Kidney (tissue), 14 donors: ENCODE measurements around the gene MAGEB2. TPM values are rescaled to one million over a fixed set of nuclear protein-coding genes. Genes with fewer than 3 reads are reported as not detected.
A peak's percentile ranks its signal among the peaks of the same experiment; 100 is the strongest.

Source experiments
- DNase-seq, 5 donors: peaks; one replicate each; pipeline ENCODE4 v3.0.0-alpha.2; 2013 to 2020
- FAIRE-seq: peaks from 2 replicates; lab custom pipeline; 2012; peaks lifted over from hg19 to GRCh38; lab: Jason Lieb, UNC
- H3K27ac ChIP-seq, 2 donors: one replicate each; pipeline ENCODE4 v1.7.0; 2013; ENCODE audit warnings: low read depth in 2 of 2, low read length in 2 of 2, inconsistent platforms in 1 of 2
- H3K27me3 ChIP-seq: one replicate; pipeline ENCODE4 v1.7.1; 2013; ENCODE audit warnings: low read length, inconsistent platforms; ENCODE audit not compliant: control insufficient read depth, insufficient read depth
- H3K36me3 ChIP-seq, 3 donors: one replicate each; pipeline versions ENCODE4 v1.7.0 to v1.7.1; 2013; ENCODE audit warnings: low read length in 3 of 3, control low read depth in 1 of 3, inconsistent platforms in 1 of 3; ENCODE audit not compliant: insufficient read depth in 3 of 3, control insufficient read depth in 2 of 3
- H3K4me1 ChIP-seq, 3 donors: one replicate each; pipeline versions ENCODE4 v1.7.0 to v1.7.1; 2013; ENCODE audit warnings: low read length in 3 of 3, inconsistent platforms in 1 of 3, low read depth in 1 of 3; ENCODE audit not compliant: control insufficient read depth in 2 of 3, insufficient read depth in 2 of 3
- H3K4me3 ChIP-seq, 3 donors: one replicate each; pipeline versions ENCODE4 v1.7.0 to v1.8.1; 2013; ENCODE audit warnings: low read length in 3 of 3, control low read depth in 1 of 3, inconsistent platforms in 1 of 3
- H3K9ac ChIP-seq, 3 donors: one replicate each; pipeline versions ENCODE4 v1.7.0 to v1.7.1; 2013; ENCODE audit warnings: low read length in 3 of 3, control low read depth in 1 of 3, inconsistent platforms in 1 of 3
- H3K9me3 ChIP-seq, 3 donors: one replicate each; pipeline versions ENCODE4 v1.7.0 to v1.7.1; 2013; ENCODE audit warnings: low read length in 3 of 3, control low read depth in 1 of 3, inconsistent platforms in 1 of 3; ENCODE audit not compliant: control insufficient read depth in 2 of 3, insufficient read depth in 1 of 3
- intact Hi-C: fragments of 100-400 bp; cut with DNase I; formaldehyde crosslinking; loops from one replicate; pipeline ENCODE4 v1.11.1; 2022
- polyA plus RNA-seq: library from polyadenylated mRNA; stranded (reverse); fragments of 350-450 nt; fragmentation: Illumina TruSeq; extraction: RNeasy Lipid Tissue Mini Kit (QIAGEN cat#74804); gene quantifications from one replicate; pipeline ENCODE4 v1.2.3, GENCODE V29; 2014; ENCODE audit warnings: low read depth, low replicate concordance; ENCODE audit not compliant: insufficient read depth
- total RNA-seq: library from RNA; stranded (reverse); fragmentation: NEBNext Ultra II Directional; extraction: Animal tissue kit (Norgen Biotek cat#: 25700); gene quantifications from one replicate; pipeline ENCODE4 v1.2.1, GENCODE V29; 2021
- TF ChIP-seq, protein P1 (sequence below): IDR thresholded peaks from 3 replicates; pipeline ENCODE4 v1.5.1; 2012; ENCODE audit warnings: mild to moderate bottlenecking, moderate library complexity, borderline replicate concordance; ENCODE audit not compliant: insufficient read depth; ENCODE audit errors: extremely low read depth
- donor health status: control.
- donor health status: control.
- donor health status: control.
- donor health status: control.
- donor health status: control.
- donor health status: DM: yes; HTN: yes; CAD: no.
- donor health status: Normal renal cell carcinoma (clear cell type).

The MAGEB2 gene
- total and polyA plus RNA-seq, 2 donors from 2014 or later = 0.16 TPM; not detected in 1

DNA sequence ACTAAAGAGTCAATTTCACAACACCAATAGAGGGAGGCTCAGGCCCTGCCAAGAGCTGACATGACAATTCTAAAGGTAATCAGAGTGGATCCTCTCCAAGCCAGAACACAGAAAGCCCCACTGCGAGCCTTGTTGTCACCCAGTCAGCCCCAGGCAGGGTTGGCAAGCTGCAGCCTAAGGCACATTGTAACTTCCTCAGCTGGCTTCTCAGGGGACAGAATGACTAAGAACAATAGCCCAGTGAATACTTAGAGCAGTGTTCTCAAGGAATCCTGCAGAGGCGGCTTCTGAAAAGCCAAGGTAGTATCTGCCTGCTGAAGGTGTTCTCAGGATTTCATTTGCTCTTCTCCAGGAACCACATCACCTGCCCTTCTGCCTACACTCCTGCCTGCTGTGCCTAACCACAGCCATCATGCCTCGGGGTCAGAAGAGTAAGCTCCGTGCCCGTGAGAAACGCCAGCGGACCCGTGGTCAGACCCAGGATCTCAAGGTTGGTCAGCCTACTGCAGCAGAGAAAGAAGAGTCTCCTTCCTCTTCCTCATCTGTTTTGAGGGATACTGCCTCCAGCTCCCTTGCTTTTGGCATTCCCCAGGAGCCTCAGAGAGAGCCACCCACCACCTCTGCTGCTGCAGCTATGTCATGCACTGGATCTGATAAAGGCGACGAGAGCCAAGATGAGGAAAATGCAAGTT is 26.5 kb downstream of the MAGEB2 start, which contains the start of gene MAGEB4:
TSS of gene MAGEB4 (plus strand) at position 277 of the 692 bp plus-strand sequence. CDS start at position 413, 136 bp downstream.
- H3K9me3 ChIP-seq = no peaks in the 10 kb centered on the region
- no peak within 1 kb of the TSS for H3K9ac ChIP-seq
- FAIRE-seq = no peak
- H3K4me3 ChIP-seq = no peak within 1 kb of the TSS
- H3K36me3 ChIP-seq = no peaks in the 10 kb centered on the region
- DNase-seq = no peak
- no peaks in the 10 kb centered on the region for H3K27me3 ChIP-seq
- TF ChIP-seq, protein P1, sequence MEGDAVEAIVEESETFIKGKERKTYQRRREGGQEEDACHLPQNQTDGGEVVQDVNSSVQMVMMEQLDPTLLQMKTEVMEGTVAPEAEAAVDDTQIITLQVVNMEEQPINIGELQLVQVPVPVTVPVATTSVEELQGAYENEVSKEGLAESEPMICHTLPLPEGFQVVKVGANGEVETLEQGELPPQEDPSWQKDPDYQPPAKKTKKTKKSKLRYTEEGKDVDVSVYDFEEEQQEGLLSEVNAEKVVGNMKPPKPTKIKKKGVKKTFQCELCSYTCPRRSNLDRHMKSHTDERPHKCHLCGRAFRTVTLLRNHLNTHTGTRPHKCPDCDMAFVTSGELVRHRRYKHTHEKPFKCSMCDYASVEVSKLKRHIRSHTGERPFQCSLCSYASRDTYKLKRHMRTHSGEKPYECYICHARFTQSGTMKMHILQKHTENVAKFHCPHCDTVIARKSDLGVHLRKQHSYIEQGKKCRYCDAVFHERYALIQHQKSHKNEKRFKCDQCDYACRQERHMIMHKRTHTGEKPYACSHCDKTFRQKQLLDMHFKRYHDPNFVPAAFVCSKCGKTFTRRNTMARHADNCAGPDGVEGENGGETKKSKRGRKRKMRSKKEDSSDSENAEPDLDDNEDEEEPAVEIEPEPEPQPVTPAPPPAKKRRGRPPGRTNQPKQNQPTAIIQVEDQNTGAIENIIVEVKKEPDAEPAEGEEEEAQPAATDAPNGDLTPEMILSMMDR = no peak
- intact Hi-C loops = no loop called here
- H3K27ac ChIP-seq = no peak within 1 kb of the TSS
- no peaks in the 10 kb centered on the region for H3K4me1 ChIP-seq

DNA sequence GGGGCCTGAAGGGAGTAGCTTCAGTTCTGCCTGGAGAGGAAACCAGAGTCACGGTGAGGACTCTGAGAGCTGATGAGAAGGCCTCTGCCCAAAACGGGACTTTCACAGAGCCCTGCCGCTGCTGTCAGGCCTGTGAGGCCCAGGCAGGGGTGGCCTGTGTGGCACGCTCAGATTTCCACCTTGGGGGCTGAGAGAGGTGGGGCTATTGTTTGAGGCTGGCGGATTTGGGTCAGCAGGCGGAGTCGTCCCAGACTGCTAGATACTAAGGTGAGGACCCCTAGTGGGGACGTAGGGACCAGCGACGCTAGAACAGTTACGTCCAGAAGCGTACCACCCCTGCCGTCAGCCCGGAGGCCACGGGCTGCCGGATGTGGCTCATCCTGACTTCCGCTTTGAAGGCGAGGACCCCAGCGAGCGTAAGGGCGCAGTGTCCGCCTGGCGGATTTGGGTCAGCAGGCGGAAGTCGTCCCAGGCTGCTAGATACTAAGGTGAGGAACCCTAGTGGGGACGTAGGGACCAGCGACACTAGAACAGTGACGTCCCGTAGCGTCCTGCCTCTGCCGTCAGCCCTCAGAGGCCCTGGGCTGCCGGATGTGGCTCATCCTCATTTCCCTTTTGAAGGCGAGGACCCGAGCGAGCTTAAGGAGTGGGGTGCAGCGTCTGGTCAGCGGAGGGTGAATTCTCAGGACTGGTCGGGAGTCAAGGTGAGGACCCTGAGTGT is 31.6 kb downstream of the MAGEB2 start, which contains the start of gene MAGEB1:
TSS of gene MAGEB1 (plus strand) at position 378 of the 721 bp plus-strand sequence. CDS start 3,348 bp downstream, outside the sequence.
- TF ChIP-seq, protein P1 = no peak
- H3K36me3 ChIP-seq = no peaks in the 10 kb centered on the region
- H3K4me3 ChIP-seq = no peak within 1 kb of the TSS
- intact Hi-C loops = no loop called here
- no peak within 1 kb of the TSS for H3K27ac ChIP-seq
- no peaks in the 10 kb centered on the region for H3K9me3 ChIP-seq
- FAIRE-seq (no peak), DNase-seq (peak in 1 of 5 donors; percentile 59)
- no peak within 1 kb of the TSS for H3K9ac ChIP-seq
- no peaks in the 10 kb centered on the region for H3K4me1 ChIP-seq
- no peaks in the 10 kb centered on the region for H3K27me3 ChIP-seq

DNA sequence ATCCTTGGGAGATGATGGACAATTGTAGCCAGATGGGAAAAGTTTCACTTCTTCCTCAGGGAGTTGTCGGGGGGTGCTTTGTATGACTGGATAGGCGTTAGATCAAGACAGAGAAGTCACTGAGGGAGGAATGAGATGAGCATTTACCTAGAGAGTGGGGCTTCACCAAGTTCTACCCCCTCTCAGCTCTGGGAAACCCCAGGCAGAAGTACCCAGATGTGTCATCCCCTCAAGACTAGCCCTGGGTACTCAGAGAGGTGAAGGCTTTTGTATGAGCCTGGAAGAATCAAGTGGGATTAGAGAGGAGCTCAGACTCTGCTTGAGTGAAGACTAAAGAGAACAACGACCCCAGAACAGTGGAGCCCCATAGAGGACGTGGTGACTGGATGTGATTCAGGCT is 33.5 kb downstream of the MAGEB2 start:
- FAIRE-seq (no peak), DNase-seq (no peak)
- no peaks in the 10 kb centered on the region for H3K4me1 ChIP-seq
- no peaks in the 10 kb centered on the region for H3K27me3 ChIP-seq
- no peak overlapping the region for H3K27ac ChIP-seq
- no peaks in the 10 kb centered on the region for H3K36me3 ChIP-seq
- intact Hi-C loops = no loop called here
- H3K4me3 ChIP-seq = no peak overlapping the region
- no peak overlapping the region for H3K9ac ChIP-seq
- H3K9me3 ChIP-seq = no peaks in the 10 kb centered on the region
- TF ChIP-seq, protein P1 = no peak
